AG09319 (cell line): ENCODE data around the gene ZFC3H1.

Source experiments
- DNase-seq: peaks from one replicate; pipeline ENCODE4 v3.0.0-alpha.2; 2010; ENCODE audit warnings: low read depth; ENCODE audit errors: extremely low read depth
- TF ChIP-seq, protein P1 (sequence below): IDR thresholded peaks from 2 replicates; pipeline ENCODE4 v1.5.1; 2011; ENCODE audit warnings: low read depth, mild to moderate bottlenecking, inconsistent platforms, low read length, moderate library complexity

The ZFC3H1 gene

DNA sequence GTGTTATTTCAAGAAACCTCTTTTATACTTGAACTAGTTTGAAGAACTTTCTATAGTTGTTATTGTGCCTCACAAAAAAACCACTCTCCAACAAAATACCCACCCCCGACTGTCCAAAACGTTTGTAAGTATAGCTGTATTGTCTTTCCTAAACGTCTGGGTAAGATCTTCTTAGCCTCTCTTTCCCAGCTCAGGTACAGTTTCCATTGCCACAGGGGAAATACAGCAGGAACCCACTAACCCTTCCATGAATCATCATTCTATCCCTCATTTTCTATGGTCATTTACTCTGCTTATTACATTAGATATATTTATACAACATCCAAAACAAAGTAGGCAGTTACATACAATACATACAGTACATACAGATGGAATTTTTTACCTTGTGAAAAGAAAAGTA is 70.8 kb downstream of the ZFC3H1 start:
- TF ChIP-seq, protein P1, sequence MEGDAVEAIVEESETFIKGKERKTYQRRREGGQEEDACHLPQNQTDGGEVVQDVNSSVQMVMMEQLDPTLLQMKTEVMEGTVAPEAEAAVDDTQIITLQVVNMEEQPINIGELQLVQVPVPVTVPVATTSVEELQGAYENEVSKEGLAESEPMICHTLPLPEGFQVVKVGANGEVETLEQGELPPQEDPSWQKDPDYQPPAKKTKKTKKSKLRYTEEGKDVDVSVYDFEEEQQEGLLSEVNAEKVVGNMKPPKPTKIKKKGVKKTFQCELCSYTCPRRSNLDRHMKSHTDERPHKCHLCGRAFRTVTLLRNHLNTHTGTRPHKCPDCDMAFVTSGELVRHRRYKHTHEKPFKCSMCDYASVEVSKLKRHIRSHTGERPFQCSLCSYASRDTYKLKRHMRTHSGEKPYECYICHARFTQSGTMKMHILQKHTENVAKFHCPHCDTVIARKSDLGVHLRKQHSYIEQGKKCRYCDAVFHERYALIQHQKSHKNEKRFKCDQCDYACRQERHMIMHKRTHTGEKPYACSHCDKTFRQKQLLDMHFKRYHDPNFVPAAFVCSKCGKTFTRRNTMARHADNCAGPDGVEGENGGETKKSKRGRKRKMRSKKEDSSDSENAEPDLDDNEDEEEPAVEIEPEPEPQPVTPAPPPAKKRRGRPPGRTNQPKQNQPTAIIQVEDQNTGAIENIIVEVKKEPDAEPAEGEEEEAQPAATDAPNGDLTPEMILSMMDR, result no peak
- no peak for DNase-seq

DNA sequence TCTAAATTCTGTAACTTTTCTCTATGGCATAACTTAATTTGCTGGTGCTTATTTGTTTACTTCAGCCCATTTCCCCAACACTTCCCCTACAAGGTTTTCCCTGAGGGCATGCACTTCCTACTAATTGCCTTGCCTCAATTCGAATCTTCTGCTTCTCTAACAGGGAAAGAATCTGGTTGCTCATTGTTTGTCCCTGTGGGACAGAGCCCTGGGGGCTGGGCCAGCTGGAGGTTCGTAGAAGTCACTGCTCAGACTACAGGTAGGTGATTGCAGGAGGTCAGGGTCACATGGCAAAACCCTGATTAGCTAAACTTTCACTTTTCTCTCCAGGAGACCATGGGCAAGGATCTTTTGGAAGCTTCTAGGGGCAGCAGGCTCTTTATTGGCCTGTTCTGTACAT is 72.0 kb downstream of the ZFC3H1 start:
- TF ChIP-seq, protein P1, result no peak
- no peak for DNase-seq

DNA sequence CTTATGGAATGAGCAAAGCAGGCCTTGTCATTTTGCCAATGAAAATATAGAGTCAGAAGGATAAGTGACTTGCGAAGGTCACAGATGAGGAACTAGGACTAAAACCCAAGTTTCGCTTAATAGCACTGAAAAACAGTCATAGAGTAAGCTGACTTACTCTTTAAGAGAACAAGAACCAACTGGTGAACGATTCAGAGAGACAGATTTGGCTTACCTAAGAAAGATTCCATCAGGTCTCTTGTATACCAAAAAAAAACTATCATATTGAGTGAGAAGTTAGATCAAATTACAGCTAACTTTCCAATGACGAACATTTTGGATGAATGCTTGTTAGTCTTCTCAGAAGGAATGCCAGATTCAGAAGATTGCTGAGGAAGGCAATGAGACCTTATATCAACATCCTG is 74.2 kb downstream of the ZFC3H1 start:
- TF ChIP-seq, protein P1, result no peak
- no peak for DNase-seq

DNA sequence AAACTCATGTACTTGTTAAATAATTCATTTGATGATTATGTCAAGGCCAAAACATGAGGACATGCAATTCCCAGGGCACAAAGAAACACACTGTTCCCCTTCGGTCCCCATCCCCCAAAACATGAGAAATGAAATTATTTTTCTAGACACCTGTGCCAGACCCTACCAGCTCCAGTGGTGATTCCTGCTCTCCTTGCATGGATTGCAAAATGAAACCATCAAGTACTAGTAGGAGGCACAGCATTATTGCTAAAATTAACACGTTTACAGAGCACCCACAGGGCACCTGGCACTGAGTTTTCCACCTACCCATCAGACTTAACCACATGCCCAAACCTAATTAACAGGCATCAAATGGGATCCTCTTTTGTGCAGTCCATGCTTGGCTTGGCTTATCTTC is 76.6 kb downstream of the ZFC3H1 start:
- no peak for DNase-seq
- TF ChIP-seq, protein P1, result no peak

DNA sequence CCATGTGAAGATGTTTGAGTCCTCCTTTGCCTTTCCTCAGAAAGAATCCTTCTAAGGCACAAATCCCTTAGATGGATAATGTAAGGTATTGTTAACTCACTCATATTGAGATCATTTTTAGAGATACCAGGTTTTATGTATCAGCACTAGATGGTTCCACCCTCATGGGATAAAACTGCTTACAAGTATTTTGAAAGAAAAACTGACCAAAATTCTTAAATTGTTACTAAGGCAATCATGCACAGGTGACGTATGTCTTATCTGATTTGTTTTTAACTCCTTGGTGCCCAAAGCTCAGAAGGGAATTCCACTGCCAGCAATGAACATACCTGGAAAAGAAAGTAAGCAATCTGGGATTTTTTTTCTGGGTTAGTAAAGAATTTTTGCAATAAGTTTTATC is 78.4 kb downstream of the ZFC3H1 start:
- TF ChIP-seq, protein P1, result no peak
- no peak for DNase-seq

DNA sequence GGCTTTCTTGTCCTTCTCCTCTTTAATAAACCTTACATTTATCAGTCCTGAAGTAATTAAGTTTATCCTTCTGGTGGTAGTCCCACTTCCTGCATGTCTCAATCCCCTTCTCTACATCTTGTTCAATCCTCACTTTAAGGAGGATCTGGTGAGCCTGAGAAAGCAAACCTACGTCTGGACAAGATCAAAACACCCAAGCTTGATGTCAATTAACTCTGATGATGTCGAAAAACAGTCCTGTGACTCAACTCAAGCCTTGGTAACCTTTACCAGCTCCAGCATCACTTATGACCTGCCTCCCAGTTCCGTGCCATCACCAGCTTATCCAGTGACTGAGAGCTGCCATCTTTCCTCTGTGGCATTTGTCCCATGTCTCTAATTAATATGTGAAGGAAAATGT is 79.3 kb downstream of the ZFC3H1 start:
- TF ChIP-seq, protein P1, result no peak
- no peak for DNase-seq

DNA sequence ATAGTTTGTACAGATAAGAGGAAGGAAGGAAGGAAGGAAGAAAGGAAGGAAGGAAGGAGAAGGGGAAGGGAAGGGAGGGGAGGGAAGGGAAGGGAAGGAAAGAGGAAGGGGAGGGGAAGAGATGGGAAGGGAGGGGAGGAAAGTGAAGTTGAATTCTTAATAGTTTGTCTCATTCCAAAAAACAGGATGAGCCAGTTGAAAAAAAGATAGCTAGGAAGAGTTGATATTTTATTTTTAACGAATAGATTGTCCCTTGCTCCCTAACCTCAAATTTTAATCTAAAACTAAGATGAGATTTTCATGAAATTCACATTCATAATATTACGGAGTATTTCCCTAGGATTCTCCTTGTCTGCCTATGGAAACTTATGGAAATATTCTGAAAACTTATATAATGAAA is 80.7 kb downstream of the ZFC3H1 start:
- TF ChIP-seq, protein P1, result no peak

More for the DNA sequence above, 80.7 kb downstream of the ZFC3H1 start:
- no peak for DNase-seq
